ENCODE measurements around the gene ZDHHC9. TPM values are rescaled to one million over a fixed set of nuclear protein-coding genes. Genes with fewer than 3 reads are reported as not detected.

The ZDHHC9 gene
- polyA plus RNA-seq, 4 donors = 17.2 to 71.0 (median 23.4) TPM

GRCh38 chrX:129787336-129788055 is 56.2 kb downstream of the ZDHHC9 start:
- FAIRE-seq (no peak), DNase-seq (no peak)
- H3K4me3 ChIP-seq (ENCODE audit: low read depth in 1 of 3, low read length in 3 of 3) = no peak overlapping the region
- 74 to 88% (median 82%) methylated on average over 10 to 11 of the region's 11 CpGs for WGBS, 3 donors
- H3K4me1 ChIP-seq (ENCODE audit: control insufficient read depth in 3 of 3, insufficient read depth in 2 of 3, low read depth in 1 of 3, low read length in 2 of 3) = no peaks in the 10 kb centered on the region
- H3K27ac ChIP-seq (ENCODE audit: low read depth in 1 of 3, low read length in 2 of 3) = no peak overlapping the region
- H3K9me3 ChIP-seq (ENCODE audit: control insufficient read depth in 2 of 2, insufficient read depth in 1 of 2, low read depth in 1 of 2, low read length in 1 of 2) = no peaks in the 10 kb centered on the region
- H3K36me3 ChIP-seq (ENCODE audit: control insufficient read depth in 3 of 3, insufficient read depth in 2 of 3, low read depth in 1 of 3, low read length in 3 of 3) = no peaks in the 10 kb centered on the region
- no peaks in the 10 kb centered on the region for H3K27me3 ChIP-seq (ENCODE audit: control insufficient read depth in 3 of 3, insufficient read depth in 3 of 3, low read length in 3 of 3)

GRCh38 chrX:129786210-129786651 is 57.5 kb downstream of the ZDHHC9 start:
- H3K27me3 ChIP-seq (ENCODE audit: control insufficient read depth in 3 of 3, insufficient read depth in 3 of 3, low read length in 3 of 3) = no peaks in the 10 kb centered on the region
- no peaks in the 10 kb centered on the region for H3K9me3 ChIP-seq (ENCODE audit: control insufficient read depth in 2 of 2, insufficient read depth in 1 of 2, low read depth in 1 of 2, low read length in 1 of 2)
- no peaks in the 10 kb centered on the region for H3K4me1 ChIP-seq (ENCODE audit: control insufficient read depth in 3 of 3, insufficient read depth in 2 of 3, low read depth in 1 of 3, low read length in 2 of 3)
- WGBS, 3 donors = 38 to 45% (median 40%) methylated on average over 3 of the region's 3 CpGs
- peak overlapping the region in 1 of 3 donors; percentile 58 for H3K27ac ChIP-seq (ENCODE audit: low read depth in 1 of 3, low read length in 2 of 3)
- DNase-seq (no peak), FAIRE-seq (no peak)
- H3K36me3 ChIP-seq (ENCODE audit: control insufficient read depth in 3 of 3, insufficient read depth in 2 of 3, low read depth in 1 of 3, low read length in 3 of 3) = no peaks in the 10 kb centered on the region
- H3K4me3 ChIP-seq (ENCODE audit: low read depth in 1 of 3, low read length in 3 of 3) = no peak overlapping the region

- no peak for FAIRE-seq
- Histone ChIP-seq H3K4me1 (ENCODE audit: control insufficient read depth in 3 of 3, insufficient read depth in 2 of 3, low read depth in 1 of 3, low read length in 2 of 3) (no peaks in the 10 kb centered on the region), H3K27me3 (ENCODE audit: control insufficient read depth in 3 of 3, insufficient read depth in 3 of 3, low read length in 3 of 3) (no peaks in the 10 kb centered on the region), H3K9me3 (ENCODE audit: control insufficient read depth in 2 of 2, insufficient read depth in 1 of 2, low read depth in 1 of 2, low read length in 1 of 2) (no peaks in the 10 kb centered on the region), H3K36me3 (ENCODE audit: control insufficient read depth in 3 of 3, insufficient read depth in 2 of 3, low read depth in 1 of 3, low read length in 3 of 3) (no peaks in the 10 kb centered on the region), H3K27ac (ENCODE audit: low read depth in 1 of 3, low read length in 2 of 3) (peak overlapping the region in 1 of 3 donors; percentile 58), H3K4me3 (ENCODE audit: low read depth in 1 of 3, low read length in 3 of 3) (no peak overlapping the region)
- 65 to 86% (median 73%) methylated on average over 8 to 11 of the region's 11 CpGs for WGBS, 3 donors
- no peak for DNase-seq
Observed at GRCh38 chrX:129785160-129785947, 58.3 kb downstream of the ZDHHC9 start.

GRCh38 chrX:129784371-129784770 is 59.3 kb downstream of the ZDHHC9 start:
- H3K4me3 ChIP-seq (ENCODE audit: low read depth in 1 of 3, low read length in 3 of 3) = no peak overlapping the region
- DNase-seq = no peak

GRCh38 chrX:129783291-129783713 is 60.4 kb downstream of the ZDHHC9 start:
- peak overlapping the region in 1 of 3 donors; percentile 10 for H3K4me3 ChIP-seq (ENCODE audit: low read depth in 1 of 3, low read length in 3 of 3)
- H3K27ac ChIP-seq (ENCODE audit: low read depth in 1 of 3, low read length in 2 of 3) = no peak overlapping the region
- no peaks in the 10 kb centered on the region for H3K27me3 ChIP-seq (ENCODE audit: control insufficient read depth in 3 of 3, insufficient read depth in 3 of 3, low read length in 3 of 3)
- no peaks in the 10 kb centered on the region for H3K9me3 ChIP-seq (ENCODE audit: control insufficient read depth in 2 of 2, insufficient read depth in 1 of 2, low read depth in 1 of 2, low read length in 1 of 2)
- H3K36me3 ChIP-seq (ENCODE audit: control insufficient read depth in 3 of 3, insufficient read depth in 2 of 3, low read depth in 1 of 3, low read length in 3 of 3) = no peaks in the 10 kb centered on the region
- DNase-seq (no peak), FAIRE-seq (no peak)
- 79 to 85% (median 81%) methylated on average over 11 of the region's 11 CpGs for WGBS, 3 donors
- H3K4me1 ChIP-seq (ENCODE audit: control insufficient read depth in 3 of 3, insufficient read depth in 2 of 3, low read depth in 1 of 3, low read length in 2 of 3) = no peaks in the 10 kb centered on the region

More at GRCh38 chrX:129784371-129784770, 59.3 kb downstream of the ZDHHC9 start:
- no peaks in the 10 kb centered on the region for H3K4me1 ChIP-seq (ENCODE audit: control insufficient read depth in 3 of 3, insufficient read depth in 2 of 3, low read depth in 1 of 3, low read length in 2 of 3)
- no peak for FAIRE-seq
- H3K27me3 ChIP-seq (ENCODE audit: control insufficient read depth in 3 of 3, insufficient read depth in 3 of 3, low read length in 3 of 3) = no peaks in the 10 kb centered on the region
- no peaks in the 10 kb centered on the region for H3K9me3 ChIP-seq (ENCODE audit: control insufficient read depth in 2 of 2, insufficient read depth in 1 of 2, low read depth in 1 of 2, low read length in 1 of 2)
- no peaks in the 10 kb centered on the region for H3K36me3 ChIP-seq (ENCODE audit: control insufficient read depth in 3 of 3, insufficient read depth in 2 of 3, low read depth in 1 of 3, low read length in 3 of 3)
- H3K27ac ChIP-seq (ENCODE audit: low read depth in 1 of 3, low read length in 2 of 3) = peak overlapping the region in 1 of 3 donors; percentile 58
- WGBS, 3 donors = 76 to 87% (median 85%) methylated on average over 7 of the region's 7 CpGs

- FAIRE-seq = no peak
- Histone ChIP-seq H3K36me3 (ENCODE audit: control insufficient read depth in 3 of 3, insufficient read depth in 2 of 3, low read depth in 1 of 3, low read length in 3 of 3) (no peaks in the 10 kb centered on the region), H3K4me3 (ENCODE audit: low read depth in 1 of 3, low read length in 3 of 3) (no peak overlapping the region), H3K27me3 (ENCODE audit: control insufficient read depth in 3 of 3, insufficient read depth in 3 of 3, low read length in 3 of 3) (no peaks in the 10 kb centered on the region), H3K4me1 (ENCODE audit: control insufficient read depth in 3 of 3, insufficient read depth in 2 of 3, low read depth in 1 of 3, low read length in 2 of 3) (peaks cover 0 to 3% (median 0%) of the 10 kb centered on the region in 3 donors), H3K27ac (ENCODE audit: low read depth in 1 of 3, low read length in 2 of 3) (no peak overlapping the region), H3K9me3 (ENCODE audit: control insufficient read depth in 2 of 2, insufficient read depth in 1 of 2, low read depth in 1 of 2, low read length in 1 of 2) (no peaks in the 10 kb centered on the region)
- no peak for DNase-seq
- 56 to 74% (median 70%) methylated on average over 3 to 4 of the region's 4 CpGs for WGBS, 3 donors
Observed at GRCh38 chrX:129782706-129783105, 61.0 kb downstream of the ZDHHC9 start.

- peaks cover 0 to 11% (median 0%) of the 10 kb centered on the region in 3 donors for H3K4me1 ChIP-seq (ENCODE audit: control insufficient read depth in 3 of 3, insufficient read depth in 2 of 3, low read depth in 1 of 3, low read length in 2 of 3)
- peak overlapping the region in 2 of 3 donors; percentile 29 to 30 for H3K4me3 ChIP-seq (ENCODE audit: low read depth in 1 of 3, low read length in 3 of 3)
- FAIRE-seq (no peak), DNase-seq (no peak)
- no peaks in the 10 kb centered on the region for H3K9me3 ChIP-seq (ENCODE audit: control insufficient read depth in 2 of 2, insufficient read depth in 1 of 2, low read depth in 1 of 2, low read length in 1 of 2)
- H3K27me3 ChIP-seq (ENCODE audit: control insufficient read depth in 3 of 3, insufficient read depth in 3 of 3, low read length in 3 of 3) = no peaks in the 10 kb centered on the region
- H3K36me3 ChIP-seq (ENCODE audit: control insufficient read depth in 3 of 3, insufficient read depth in 2 of 3, low read depth in 1 of 3, low read length in 3 of 3) = no peaks in the 10 kb centered on the region
- WGBS, 3 donors = 65 to 81% (median 75%) methylated on average over 8 to 10 of the region's 10 CpGs
- H3K27ac ChIP-seq (ENCODE audit: low read depth in 1 of 3, low read length in 2 of 3) = peak overlapping the region in 1 of 3 donors; percentile 65
Observed at GRCh38 chrX:129781680-129782495, 61.8 kb downstream of the ZDHHC9 start.

DNA sequence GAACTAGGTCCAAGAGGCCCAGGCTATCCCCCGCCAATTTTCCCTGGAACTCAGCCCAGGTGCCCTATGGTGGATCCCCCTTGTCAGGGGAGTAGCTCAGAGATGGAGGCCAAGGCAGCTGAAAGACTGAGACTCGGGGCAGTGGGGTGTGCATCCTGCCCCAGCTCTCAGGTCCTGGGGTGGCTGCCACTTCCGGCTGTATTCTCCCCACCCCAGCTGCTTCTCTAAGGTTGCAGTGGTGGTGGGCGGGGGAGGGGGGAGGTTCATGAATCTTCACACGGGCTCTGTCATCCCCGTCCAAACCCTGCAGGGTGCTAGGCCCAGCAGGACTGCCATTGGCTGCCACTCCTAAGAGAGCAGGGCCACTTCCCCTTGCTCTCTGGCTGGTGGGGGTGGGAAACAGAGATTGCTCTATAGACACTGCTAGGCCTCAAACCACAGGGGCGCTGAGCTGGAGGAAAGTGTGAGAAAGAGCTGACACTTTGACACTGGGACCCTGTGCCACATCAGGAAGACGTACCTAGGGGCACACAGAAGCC is 62.5 kb downstream of the ZDHHC9 start:
- no peaks in the 10 kb centered on the region for H3K9me3 ChIP-seq (ENCODE audit: control insufficient read depth in 2 of 2, insufficient read depth in 1 of 2, low read depth in 1 of 2, low read length in 1 of 2)
- no peaks in the 10 kb centered on the region for H3K27me3 ChIP-seq (ENCODE audit: control insufficient read depth in 3 of 3, insufficient read depth in 3 of 3, low read length in 3 of 3)
- H3K36me3 ChIP-seq (ENCODE audit: control insufficient read depth in 3 of 3, insufficient read depth in 2 of 3, low read depth in 1 of 3, low read length in 3 of 3) = no peaks in the 10 kb centered on the region
- FAIRE-seq (no peak), DNase-seq (peak in 1 of 2 donors; percentile 49)
- H3K27ac ChIP-seq (ENCODE audit: low read depth in 1 of 3, low read length in 2 of 3) = peak overlapping the region in 2 of 3 donors; percentile 21 to 80
- peaks cover 0 to 17% (median 0%) of the 10 kb centered on the region in 3 donors for H3K4me1 ChIP-seq (ENCODE audit: control insufficient read depth in 3 of 3, insufficient read depth in 2 of 3, low read depth in 1 of 3, low read length in 2 of 3)
- 59 to 76% (median 66%) methylated on average over 6 to 8 of the region's 8 CpGs for WGBS, 3 donors
- peak overlapping the region in 2 of 3 donors; percentile 30 to 46 for H3K4me3 ChIP-seq (ENCODE audit: low read depth in 1 of 3, low read length in 3 of 3)

Measured in small intestine (tissue), 7 donors.